HG02938 (cell line): Measurements from ENCODE around the gene MOB1A.
"Not testable (repeated sequence)": the region's sequence is repeated elsewhere in the genome, so short reads cannot be mapped to it uniquely, and the experiment has no call there.

Source experiments
- ATAC-seq: cut with Tn5 transposase; IDR thresholded peaks from one replicate; pipeline ENCODE4 v1.9.1; 2021; ENCODE audit warnings: mild to moderate bottlenecking, moderate library complexity; ENCODE audit not compliant: unreplicated experiment

Gene MOB1A

DNA sequence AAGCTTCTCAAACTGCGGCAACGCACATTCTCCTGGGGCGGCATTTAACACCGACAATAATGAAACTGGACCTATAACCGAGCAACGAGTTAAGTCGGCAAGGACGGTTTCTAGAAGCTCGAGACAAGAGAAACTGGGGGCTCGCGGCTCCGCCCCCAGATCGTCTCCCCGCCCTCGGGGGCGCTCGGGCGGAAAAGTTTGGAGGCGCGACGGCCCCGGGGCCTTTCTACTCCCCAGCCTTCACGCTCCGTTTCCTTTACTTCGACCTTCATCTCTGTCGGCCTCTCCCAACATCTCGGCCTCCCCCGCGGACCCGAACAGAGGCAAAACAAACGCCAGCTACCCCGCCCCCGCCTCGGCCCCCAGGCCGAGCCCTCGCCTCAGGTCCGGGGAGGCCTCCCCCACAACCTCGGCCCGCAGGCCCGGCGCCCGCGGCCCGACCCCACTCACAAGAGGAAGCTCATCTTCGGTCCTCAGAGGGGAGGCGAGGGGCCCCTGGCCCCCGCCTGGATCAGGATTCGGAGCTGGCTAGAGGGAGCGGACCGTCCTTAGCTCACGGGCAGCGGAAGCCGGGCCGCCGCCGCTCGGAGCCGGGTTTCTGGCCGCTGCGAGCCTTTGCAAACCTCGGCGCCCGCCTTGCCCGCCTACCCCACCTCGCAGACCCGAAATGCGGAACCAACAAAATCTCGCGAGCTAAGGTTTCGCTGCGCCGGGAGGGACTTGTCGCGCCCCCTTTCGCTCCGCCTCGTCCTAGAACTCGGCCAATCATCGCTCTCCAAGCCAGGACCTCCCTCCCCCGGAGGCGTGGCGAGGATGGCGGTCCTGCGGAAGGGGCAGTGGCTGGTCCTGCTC lies at the start of gene MOB1A:
Gene MOB1A, minus strand, starts transcription at position 669 of the 852 bp plus-strand sequence. Its CDS starts 205 bp downstream, at position 464.
- peak; percentile 78 for ATAC-seq

DNA sequence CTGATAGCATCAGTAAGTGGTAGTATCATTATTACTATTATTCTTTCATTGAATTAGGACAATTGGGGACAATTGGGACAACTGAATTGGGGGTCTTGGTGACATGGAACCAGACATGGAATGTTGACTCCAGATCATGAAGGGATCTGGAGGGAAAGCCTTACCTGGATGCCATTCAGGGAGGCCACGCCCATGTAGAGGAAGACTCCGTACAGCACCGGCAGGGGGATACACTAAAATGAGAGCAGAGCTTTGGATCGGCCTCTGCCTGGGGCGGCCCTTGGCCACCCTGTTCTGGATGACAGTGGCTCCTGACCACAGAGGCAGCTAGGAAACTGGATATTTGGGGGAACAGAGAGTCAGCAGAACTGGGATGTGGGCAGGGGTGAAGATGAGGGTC lies 49.0 kb upstream of the MOB1A start:
- ATAC-seq, result no peak

DNA sequence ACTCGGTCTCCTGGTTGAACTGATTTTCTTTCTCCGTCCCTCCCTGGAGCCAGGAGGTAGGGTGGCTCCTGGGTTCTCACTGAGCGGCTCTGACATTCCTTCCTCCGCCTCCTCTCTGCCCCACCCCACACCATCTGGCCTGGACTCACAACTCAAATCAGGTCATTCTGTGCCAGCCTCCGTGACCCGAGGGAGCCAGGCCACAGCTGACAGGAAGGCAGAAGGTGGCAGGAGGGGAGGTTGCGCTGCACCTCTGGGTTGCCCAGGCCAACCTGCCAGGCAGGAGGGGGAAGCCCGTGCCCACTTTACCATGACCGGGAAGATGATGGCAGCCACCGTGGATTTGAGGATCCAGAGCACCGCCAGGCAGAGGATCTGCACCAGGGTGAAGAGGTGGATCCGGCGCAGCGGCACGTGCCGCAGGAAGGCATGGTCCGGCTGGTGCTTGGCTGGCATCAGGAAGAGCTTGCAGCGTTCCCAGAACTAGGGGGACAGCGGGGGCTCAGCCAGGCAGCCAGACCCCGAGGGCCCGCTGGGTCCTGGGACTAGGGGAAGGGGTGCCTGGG lies 48.1 kb upstream of the MOB1A start:
- no peak for ATAC-seq

- ATAC-seq, result no peak
Observed at GRCh38 chr2:74225698-74226459, 47.2 kb upstream of the MOB1A start.

- no peak for ATAC-seq
Observed at GRCh38 chr2:74223941-74224770, 45.5 kb upstream of the MOB1A start.

DNA sequence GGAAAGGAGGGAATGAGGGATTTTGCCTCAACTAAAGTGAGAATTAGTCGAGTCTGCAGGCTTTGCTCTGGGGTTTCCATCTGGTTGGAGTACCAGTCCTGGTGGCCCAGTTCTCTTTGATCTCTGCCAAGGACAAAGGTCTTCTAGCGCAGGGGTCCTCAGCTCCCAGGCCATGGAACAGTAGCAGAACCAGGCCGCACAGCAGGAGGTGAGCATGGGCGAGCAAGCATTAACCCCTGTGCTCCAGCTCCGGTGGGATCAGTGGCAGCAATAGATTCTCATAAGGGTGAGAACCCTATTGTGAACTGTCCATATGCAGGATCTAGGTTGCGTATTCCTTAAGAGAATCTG lies 43.6 kb upstream of the MOB1A start:
- ATAC-seq, result no peak

- ATAC-seq, result no peak
Observed at GRCh38 chr2:74221604-74222299, 43.1 kb upstream of the MOB1A start.

- no peak for ATAC-seq
Observed at GRCh38 chr2:74221091-74221490, 42.4 kb upstream of the MOB1A start.

- no peak for ATAC-seq
Observed at GRCh38 chr2:74219846-74220486, 41.3 kb upstream of the MOB1A start.

- no peak for ATAC-seq
Observed at GRCh38 chr2:74216642-74217041, 38.0 kb upstream of the MOB1A start.

GRCh38 chr2:74215771-74216170 lies 37.1 kb upstream of the MOB1A start:
- ATAC-seq, result not testable (repeated sequence)

DNA sequence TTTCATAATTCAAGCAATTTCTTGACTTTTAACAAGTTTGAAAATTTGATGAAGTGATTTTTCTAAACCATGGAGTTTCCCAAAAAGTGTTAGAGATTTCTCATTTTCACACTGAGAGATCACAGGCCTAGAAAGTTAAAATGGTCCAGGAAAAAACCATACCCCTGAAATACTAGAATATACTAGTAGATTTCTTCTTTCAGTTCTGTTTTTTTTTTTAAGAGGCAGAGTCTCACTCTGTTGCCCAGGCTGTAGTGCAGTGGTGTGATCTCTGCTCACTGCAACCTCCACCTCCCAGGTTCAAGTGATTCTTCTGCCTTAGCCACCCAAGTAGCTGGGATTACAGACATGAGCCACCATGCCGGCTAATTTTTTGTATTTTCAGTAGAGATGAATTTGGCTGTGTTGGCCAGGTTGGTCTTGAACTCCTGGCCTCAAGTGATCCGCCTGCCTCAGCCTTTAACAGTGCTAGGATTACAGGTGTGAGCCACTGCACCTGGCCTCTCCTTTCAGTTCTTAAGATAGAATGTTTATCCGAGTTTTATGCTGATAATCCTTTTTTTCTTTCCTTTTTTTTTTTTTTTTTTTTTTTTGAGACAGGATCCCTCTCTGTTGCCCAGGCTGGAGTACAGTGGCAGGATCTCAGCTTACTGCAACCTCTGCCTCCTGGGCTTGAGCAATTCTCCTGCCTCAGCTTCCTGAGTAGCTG lies 34.2 kb upstream of the MOB1A start:
- ATAC-seq, result no peak

DNA sequence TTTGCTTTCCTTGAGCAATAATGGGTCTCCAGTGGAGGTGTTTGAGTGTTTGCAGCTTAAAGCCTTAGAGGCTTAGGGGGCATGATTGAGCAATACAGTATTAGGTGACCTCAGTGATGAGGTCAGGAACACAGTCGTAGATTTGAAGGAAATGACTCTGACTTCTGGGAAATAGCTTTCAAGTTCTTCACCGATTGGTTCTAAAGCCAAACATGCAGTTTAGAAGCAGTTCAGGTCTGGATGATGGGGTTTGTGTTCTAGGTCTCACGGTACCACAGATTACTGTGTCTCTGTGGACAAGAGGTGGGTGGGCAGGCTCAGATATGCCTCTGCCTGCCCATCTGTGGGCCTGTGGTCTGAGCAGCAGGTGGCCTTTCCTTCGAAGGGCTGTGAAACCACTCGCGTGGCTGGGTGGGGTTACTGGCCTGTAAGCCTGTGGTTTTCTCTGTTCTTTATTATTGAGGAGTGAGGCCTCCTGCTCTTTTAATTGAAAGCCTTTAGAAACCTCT lies 27.6 kb upstream of the MOB1A start:
- ATAC-seq, result peak; percentile 53

DNA sequence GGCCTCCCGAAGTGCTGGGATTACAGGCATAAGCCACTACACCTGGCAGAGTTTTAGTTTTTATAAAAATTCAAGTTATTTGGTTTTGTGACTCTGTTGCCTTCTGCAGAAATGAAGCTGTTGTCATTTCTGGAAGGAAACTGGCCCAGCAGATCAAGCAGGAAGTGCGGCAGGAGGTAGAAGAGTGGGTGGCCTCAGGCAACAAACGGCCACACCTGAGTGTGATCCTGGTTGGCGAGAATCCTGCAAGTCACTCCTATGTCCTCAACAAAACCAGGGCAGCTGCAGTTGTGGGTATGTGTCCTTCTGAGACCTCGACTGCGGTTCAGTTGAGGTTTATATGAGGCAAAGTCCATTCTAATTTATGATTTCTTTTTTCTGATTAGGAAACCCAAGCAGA lies 26.9 kb upstream of the MOB1A start:
- ATAC-seq, result peak; percentile 22

- no peak for ATAC-seq
Observed at GRCh38 chr2:74205113-74205512, 26.4 kb upstream of the MOB1A start.

- no peak for ATAC-seq
Observed at GRCh38 chr2:74204436-74204835, 25.8 kb upstream of the MOB1A start.

GRCh38 chr2:74201596-74201995 lies 22.9 kb upstream of the MOB1A start:
- no peak for ATAC-seq

GRCh38 chr2:74201196-74201595 lies 22.5 kb upstream of the MOB1A start:
- no peak for ATAC-seq

DNA sequence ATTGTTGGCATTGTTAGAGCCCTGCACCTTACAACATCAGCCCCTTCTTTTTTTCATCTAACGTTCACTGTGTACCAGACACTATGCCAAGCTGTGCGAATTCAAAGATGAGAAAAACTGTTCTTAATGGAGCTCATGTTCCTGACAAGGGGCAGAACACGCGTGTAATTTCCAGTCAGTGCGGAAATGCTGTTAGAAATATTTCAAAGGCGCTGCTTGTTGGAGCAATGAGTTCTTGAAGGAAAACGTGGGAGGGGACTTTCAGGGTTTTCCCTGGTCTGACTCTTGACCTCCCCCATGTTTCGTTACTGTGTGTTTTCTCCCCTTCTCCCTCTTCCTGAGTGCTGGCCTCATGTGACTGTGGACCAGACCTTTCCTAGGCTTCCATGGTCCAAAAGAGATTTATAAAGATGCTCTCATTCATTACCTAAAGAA lies 21.2 kb upstream of the MOB1A start:
- ATAC-seq, result no peak
